ENCODE results near the gene CCL4.
"Not testable (repeated sequence)": the region's sequence is repeated elsewhere in the genome, so short reads cannot be mapped to it uniquely, and the experiment has no call there.

DNA sequence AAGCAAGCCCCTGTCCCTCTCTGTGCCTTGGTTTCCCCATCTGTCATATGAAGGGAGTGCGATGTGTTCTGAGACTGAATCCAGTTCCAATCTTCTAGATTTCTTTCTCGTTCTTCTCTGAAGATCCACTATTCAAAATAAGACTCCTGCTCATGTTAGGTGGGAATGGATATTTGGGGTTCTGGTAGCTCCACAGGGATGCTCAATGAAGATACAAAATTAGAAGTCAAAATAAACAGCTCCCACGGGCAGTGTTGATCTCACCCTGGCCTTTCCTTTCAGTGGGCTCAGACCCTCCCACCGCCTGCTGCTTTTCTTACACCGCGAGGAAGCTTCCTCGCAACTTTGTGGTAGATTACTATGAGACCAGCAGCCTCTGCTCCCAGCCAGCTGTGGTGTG, 619 bp downstream of the CCL4 start:
- not testable (repeated sequence) for TF ChIP-seq POLR2AphosphoS5 (IDR thresholded peaks at IDR 0.05; ENCODE audit: low read depth, low read length); POLR2A (IDR thresholded peaks at IDR 0.05; ENCODE audit: low read depth, low read length); SPI1 (IDR thresholded peaks at IDR 0.05; ENCODE audit: low read depth, low read length); PAX5 (IDR thresholded peaks at IDR 0.05; ENCODE audit: insufficient read depth, low read length, severe bottlenecking)
